ENCODE data around the gene CEP104.

The CEP104 gene

DNA sequence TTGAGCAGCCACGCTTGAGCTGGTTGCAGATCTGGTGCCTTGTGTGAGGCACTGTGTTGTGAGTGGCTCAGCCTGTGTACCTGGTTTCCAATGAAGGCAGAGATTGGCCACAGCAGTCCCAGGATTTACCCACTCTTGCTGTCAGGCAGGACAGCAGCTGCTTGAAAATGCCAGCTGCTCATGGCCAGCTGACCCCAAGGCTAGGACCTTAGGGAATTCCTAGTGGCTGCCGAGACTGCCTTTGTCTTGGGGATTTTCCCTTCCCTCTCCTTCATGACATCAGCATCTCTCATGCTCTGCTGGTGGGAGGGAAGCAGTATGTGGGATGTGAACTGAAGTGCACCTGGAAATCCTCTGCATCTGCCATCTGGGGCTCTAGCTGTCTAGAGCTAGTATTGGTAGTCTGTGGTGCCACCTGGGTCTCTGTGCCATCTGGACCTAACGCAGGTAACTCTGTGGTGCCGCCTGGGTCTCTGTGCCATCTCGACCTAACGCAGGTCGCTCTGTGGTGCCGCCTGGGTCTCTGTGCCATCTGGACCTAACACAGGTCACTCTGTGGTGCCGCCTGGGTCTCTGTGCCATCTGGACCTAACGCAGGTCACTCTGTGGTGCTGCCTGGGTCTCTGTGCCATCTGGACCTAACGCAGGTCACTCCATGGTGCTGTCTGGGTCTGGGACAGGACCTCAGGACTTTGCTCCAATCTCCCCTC lies 56.9 kb downstream of the CEP104 start:
- DNase-seq (ENCODE audit: low read depth in 3 of 3): no peak

- DNase-seq (ENCODE audit: low read depth in 3 of 3): peak; percentile 90 to 95 (median 92)
Observed at GRCh38 chr1:3796215-3797061, 60.6 kb downstream of the CEP104 start, which contains the start of gene LRRC47. TSS of gene LRRC47 (minus strand) at chr1:3796498. CDS start at chr1:3796476, 22 bp downstream.

DNA sequence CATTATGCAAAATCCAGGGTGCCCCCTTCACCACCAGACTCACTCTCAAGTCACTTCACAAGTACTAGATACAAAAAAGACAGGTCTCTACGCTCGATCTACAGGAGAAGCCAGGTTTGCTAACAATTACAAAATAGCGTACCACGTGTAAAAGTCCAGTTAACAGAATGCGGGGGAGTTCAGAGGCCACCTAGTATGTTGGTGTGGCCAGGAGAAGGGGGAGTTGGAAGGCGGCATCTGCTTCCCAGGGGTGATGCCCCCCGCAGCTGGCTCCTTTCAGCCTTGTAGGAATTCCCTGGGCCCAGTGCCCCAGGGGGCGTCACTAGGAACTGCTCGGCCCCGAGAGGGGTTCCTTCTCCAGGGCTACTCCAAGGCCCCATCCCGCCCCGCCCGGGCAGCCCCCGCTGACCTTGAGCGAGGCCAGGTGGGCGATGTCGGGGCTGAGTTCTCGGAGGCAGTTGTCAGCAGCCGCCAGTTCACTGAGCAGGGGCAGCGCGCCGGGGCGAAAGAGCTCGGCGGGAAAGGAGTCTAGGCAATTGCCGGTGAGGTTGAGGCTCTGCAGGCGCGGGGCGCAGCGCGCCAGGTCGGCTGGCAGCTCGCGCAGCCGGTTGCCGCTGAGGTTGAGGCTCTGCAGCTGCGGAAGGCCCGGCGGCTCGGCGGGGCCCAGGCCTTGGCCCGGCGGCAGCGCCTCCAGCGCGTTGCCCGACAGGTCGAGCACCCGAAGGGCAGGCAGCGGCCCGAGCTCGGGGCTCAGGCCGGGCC lies 61.4 kb downstream of the CEP104 start:
- no peak for DNase-seq (ENCODE audit: low read depth in 3 of 3)

GRCh38 chr1:3790952-3791351 lies 66.1 kb downstream of the CEP104 start:
- no peak for DNase-seq (ENCODE audit: low read depth in 3 of 3)

DNA sequence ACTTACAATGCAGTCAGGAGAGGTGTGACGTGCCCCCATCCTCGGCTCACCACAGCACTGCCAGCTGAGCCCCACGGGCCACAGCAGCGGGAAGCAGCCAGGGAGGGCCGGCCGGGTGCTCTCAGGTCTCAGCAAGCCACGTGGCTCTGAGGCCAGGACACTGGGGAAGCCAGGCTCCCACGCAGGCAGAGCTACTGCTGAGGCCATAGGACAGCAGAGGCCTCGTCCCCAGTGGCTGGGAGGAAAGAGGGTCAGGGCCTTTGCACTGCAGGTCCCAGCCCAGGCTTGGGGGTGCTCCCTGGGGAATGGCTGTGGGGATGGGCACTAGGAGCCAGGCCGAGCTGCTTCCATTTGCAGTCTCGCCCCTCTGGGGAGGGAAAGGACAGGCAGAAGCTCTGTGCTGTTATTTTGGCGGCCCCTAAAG lies 66.5 kb downstream of the CEP104 start:
- DNase-seq (ENCODE audit: low read depth in 3 of 3): no peak

- no peak for DNase-seq (ENCODE audit: low read depth in 3 of 3)
Observed at GRCh38 chr1:3789421-3790300, 67.3 kb downstream of the CEP104 start.

GRCh38 chr1:3788756-3789420 lies 68.1 kb downstream of the CEP104 start:
- DNase-seq (ENCODE audit: low read depth in 3 of 3): no peak

DNA sequence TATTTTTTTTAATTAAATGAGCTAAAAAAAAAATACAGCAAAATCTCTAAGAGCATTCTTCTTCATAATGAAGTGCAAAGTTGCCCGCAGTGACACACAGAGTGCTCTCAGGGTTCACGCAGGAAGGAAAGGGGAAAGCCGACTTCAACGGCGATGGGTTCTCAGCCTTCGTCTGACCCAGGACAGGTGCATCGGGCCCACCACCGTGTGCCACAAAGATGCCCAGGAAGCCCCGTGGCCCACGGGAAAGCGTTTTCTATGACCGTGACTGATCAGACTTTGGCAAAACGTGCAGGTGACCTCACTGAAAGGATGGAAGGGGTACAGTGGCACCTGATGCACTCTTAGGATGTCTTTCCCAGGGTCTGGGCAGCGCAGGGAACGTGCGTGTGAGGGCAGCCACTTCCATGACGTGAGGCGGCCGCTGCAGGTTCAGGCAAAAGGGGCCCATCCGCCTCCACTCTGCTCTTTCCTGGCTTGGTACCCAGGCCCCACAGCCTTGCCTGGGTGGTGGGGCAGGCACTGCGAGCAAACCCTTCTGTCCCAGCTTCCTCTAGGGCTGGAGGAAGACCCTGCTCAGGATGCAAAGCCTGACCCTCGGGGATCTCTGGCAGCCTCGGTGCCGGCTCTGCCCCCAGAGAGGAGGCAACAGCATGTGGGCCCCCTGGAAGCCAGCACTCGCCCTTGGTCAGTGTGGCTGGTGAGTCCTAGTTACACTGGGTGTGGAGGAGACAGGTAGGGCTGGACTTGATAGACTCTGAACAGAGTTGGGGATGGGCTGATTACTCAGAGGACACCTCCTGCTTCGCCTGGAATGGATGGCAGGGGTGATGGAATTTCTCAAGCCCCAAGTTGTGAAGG lies 69.0 kb downstream of the CEP104 start:
- DNase-seq (ENCODE audit: low read depth in 3 of 3): no peak

- peak in 1 of 3 experiments; percentile 51 for DNase-seq (ENCODE audit: low read depth in 3 of 3)
Observed at GRCh38 chr1:3787349-3787715, 69.7 kb downstream of the CEP104 start.

- no peak for DNase-seq (ENCODE audit: low read depth in 3 of 3)
Observed at GRCh38 chr1:3786468-3787348, 70.3 kb downstream of the CEP104 start.

DNA sequence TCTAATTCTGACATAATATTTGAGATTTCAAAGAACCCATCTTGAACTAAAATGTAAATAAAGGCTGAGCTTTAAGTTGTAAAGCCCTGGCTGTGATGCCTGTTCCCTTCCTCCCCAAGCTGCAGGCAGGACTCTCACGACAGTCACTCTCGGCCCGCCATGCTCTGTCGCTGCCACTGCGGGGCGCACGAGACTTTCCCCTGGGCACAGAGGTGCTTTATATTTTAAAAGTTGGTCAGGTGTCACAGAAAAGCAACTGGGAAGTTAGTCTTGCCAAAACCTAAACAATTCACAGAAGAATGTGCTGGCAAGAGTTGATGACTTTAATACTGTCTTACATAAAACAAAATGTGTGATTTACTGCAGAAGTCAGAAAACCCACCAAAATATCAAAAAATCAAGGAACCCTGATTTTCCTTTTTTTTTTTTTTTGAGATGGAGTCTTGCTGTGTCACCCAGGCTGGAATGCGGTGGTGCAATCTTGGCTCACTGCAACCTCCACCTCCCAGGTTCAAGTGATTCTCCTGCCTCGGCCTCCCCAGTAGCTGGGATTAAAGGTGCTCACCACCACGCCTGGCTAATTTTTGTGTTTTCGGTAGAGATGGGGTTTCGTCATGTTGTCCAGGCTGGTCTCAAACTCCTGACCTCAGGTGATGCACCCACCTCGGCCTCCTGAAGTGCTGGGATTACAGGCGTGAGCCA lies 71.4 kb downstream of the CEP104 start:
- DNase-seq (ENCODE audit: low read depth in 3 of 3): no peak

DNA sequence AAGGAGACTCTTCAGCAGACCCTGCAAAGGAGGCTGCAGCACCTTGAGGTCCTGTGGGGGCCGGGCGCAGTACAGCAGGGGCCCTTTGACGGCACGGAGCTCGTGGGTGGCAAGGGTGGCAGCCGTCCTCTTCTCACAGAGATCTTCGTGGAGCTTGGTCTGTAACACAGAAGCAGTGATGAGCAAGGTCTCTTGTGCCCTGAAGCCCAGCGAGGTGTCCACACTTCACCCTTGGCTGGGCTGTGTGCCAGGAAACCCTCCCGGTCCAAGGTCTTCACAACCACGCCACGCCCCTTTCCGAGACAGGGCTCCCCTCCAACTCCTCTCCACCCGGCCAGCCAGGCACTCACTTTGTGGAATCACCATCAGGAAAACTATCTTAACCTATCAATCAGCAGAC lies 72.0 kb downstream of the CEP104 start:
- no peak for DNase-seq (ENCODE audit: low read depth in 3 of 3)

- DNase-seq (ENCODE audit: low read depth in 3 of 3): no peak
Observed at GRCh38 chr1:3783651-3784474, 73.1 kb downstream of the CEP104 start.

GRCh38 chr1:3780901-3781300 lies 76.1 kb downstream of the CEP104 start:
- no peak for DNase-seq (ENCODE audit: low read depth in 3 of 3)

GRCh38 chr1:3779912-3780416 lies 77.0 kb downstream of the CEP104 start:
- DNase-seq (ENCODE audit: low read depth in 3 of 3): no peak

DNA sequence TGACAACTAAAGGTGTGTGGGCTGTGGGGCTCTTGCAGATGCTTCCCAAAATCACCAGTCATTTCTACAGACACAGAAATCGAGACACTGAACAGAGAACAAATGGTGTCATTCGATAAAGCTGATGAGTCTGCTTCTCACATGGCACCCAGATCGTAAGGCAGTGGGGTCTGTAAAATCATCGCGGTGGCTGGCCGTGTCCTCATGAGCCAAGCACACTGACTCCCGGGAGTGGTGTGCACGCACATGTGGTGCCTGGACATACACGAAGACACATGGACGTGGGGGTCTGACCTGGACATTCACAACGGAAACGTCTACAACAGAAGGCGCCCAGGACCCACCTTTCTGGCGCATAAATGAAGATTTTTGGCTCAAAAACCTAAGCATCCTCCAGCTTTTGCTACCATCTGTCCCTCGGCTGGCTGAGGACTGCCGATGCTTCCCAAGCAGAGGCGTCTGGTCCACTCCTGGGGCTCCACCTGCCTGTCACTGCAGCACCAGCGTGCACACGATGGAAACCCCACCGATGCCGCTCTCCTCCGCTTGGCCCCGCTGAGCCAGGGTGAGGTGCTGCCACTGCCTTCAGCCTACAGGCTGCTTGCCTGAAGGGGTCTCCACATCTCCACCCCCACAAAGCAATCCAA lies 77.6 kb downstream of the CEP104 start:
- no peak for DNase-seq (ENCODE audit: low read depth in 3 of 3)

Measured in stimulated activated CD4-positive, alpha-beta T cell treated with anti-CD3 and anti-CD28 coated beads, TNF-alpha, amount 100 ng/mL, for 24 hours (primary cell).